NCI-H1694 treated with DMSO at 0.1 percent for 48 hours (cell line): Measurements from ENCODE around the gene PANX2.
A peak's percentile ranks its signal among the peaks of the same experiment; 100 is the strongest.
"Not testable (repeated sequence)": the region's sequence is repeated elsewhere in the genome, so short reads cannot be mapped to it uniquely, and the experiment has no call there.

Experiments
- DNase-seq: peaks from one replicate; lab custom pipeline; 2025; lab: John Stamatoyannopoulos, UW

The PANX2 gene

DNA sequence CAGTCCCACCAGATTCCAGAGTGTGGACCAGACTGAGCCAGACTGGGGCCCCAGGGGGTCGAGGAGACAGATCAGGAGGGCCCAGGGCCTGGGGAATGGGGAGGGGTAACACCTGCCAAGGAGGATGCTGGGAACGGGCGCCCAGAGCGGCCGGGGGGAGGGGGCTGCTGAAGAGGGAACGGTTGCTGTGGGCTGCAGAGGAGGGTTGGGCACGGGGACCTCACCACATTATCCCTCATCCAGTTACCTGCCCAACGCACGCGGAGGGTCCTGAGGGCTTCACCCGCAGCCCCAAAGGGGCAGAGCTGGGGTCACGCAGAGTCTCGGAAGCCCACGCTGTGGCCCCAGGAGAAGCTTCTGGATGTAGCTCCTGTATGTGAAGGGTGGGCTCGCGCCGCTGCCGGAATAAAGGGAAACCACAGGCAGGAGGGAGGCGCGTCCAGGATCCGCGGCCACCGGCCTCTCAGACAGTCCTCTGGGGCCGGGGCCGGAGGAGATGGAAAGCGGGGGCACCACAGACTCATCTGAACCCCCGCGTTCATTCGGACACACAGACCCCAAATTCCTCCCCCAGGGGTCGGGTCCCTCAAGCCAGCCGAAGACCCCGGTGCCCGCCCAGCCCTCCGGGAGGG is 29.4 kb downstream of the PANX2 start:
- no peak for DNase-seq

DNA sequence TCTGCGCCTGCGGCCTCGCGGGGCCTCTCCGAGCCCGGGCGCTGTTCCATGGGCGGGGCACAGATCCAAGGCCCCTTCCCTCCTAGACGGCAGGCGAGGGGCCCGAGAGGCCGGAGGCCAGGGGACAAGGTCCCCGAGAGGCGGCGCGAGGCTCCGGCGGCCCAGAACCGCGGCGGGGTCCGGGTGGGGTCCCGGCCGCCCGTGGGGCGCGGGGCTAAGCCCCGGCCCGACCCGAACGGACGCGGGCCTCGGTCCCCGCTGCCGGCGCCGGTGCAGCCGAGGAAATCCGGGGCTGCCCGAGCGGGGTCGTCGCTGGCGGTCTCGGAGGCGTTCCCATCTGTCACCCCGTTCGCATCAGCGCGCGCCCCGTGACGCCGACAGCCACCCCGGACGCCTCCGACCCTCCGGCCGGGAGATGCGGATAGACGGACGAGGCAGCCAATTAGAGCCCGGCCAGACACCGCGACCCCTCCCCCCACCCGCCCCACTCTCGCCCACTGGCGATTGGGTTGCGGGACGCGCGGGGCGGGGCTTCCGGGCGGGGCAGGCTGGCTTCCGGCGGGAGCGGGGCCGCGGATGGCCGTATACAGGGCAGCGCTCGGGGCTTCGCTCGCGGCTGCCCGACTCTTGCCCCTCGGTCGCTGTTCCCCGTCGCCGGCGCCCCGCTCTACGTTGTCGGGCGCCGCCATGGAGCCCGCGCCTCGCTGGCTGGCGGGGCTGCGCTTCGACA is 30.1 kb downstream of the PANX2 start, which contains the start of gene SELENOO:
Gene SELENOO (plus strand): TSS at position 551 of the 730 bp plus-strand sequence. CDS start 26 bp downstream, at position 577.
- peak; percentile 77 for DNase-seq

DNA sequence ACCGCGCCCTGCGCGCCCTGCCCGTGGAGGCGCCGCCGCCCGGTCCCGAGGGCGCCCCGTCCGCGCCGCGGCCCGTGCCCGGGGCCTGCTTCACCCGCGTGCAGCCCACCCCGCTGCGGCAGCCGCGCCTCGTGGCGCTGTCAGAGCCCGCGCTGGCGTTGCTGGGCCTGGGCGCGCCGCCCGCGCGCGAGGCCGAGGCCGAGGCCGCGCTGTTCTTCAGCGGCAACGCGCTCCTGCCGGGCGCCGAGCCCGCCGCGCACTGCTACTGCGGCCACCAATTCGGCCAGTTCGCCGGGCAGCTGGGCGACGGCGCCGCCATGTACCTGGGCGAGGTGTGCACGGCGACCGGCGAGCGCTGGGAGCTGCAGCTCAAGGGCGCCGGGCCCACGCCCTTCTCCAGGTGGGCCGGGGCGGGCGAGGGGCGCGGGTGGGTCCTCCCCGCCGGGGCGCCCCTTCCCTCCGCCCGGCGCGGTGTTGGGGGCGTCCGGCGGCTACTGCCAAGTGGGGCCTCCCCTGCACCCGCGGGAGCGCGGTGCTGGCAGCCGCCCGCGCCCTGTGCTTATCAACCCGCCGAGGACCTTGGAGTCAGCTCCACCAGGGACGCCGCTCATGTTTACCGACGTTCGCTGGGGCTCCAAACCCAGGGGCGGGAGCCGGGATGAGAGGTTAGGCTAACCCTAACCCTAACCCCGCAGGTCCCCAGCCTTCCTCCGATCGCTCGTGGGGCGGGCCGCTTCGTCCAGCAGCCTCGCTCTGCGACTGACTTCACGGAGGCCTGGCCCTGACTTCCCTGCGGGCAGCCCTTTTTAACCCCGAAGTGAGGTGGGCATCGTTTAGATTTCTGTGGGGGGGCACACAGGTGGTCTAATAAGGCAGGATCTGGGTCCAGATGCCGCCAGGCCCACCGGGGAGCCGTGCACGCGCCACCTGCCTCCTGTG is 30.9 kb downstream of the PANX2 start:
- DNase-seq = no peak

DNA sequence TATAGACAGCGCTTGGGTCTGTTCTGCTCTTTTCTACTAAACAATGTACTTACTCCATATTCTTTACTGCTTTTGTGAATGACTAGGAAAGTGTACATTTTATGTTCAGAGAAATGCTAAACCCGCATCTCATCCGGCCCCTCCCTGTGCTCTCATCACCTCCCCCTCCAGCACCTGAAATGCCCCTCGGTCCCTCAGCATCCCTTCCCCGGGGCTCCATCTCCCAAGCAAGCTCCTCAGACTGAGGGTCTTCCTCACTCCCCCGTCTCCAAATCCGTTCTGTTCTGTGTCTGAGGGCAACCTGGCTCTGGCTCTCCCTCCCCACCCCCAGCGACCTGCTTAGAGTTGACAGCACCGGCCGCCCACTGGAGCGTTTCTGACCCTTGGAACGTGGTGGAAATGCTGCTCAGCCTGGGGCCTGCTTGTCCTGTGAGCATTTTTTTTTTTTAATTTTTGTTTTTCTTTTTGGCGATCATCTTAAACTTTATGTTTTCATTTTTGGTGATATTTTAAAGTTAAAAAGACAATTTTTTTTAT is 31.7 kb downstream of the PANX2 start:
- no peak for DNase-seq

DNA sequence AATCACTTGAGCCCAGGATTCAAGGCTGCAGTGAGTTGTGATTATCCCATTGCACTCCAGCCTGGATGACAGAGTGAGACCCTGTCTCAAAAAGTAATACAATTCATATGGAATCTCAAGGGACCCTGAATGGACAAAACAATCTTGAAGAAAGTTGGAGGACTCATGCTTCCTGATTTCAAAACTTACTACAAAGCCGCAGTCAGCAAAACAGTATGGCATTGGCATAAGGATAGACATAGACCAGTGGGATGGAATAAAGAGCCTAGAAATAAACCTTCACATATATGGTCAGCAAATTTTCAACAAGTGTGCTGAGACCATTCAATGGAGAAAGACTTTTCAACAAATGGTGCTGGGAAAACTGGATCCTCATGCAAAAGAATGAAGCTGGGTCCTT is 32.8 kb downstream of the PANX2 start:
- no peak for DNase-seq

DNA sequence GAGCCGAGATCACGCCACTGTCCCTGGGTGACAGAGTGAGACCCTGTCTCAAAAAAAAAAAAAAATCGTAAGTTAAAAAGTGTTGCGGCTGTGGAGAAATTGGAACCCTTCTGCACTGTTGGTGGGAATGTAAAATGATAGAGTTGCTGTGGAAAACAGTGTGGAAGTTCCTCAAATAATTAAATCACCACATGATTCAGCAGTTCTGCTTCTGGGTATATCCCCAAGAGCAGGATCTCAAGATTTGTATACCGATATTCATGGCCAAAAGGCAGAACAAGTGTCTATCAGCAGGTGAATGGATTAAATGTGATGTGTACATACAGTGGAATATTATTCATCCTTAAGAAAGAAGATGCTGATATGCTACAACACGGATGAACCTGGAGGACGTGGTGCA is 34.0 kb downstream of the PANX2 start:
- no peak for DNase-seq

DNA sequence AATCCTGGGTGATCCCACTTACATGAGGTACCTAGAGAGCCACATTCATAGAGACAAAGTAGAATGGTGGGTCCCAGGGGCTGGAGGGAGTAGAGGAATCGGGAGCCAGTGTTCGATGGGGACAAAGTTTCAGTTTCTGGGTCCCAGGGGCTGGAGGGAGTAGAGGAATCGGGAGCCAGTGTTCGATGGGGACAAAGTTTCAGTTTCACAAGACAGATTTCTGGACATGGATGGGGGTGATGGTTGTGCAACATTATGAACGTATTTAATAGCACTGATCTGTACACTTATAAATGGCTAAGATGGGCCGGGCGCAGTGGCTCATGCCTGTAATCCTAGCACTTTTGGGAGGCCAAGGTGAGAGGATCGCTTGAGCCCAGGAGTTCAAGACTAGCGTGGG is 34.5 kb downstream of the PANX2 start:
- not testable (repeated sequence) for DNase-seq

DNA sequence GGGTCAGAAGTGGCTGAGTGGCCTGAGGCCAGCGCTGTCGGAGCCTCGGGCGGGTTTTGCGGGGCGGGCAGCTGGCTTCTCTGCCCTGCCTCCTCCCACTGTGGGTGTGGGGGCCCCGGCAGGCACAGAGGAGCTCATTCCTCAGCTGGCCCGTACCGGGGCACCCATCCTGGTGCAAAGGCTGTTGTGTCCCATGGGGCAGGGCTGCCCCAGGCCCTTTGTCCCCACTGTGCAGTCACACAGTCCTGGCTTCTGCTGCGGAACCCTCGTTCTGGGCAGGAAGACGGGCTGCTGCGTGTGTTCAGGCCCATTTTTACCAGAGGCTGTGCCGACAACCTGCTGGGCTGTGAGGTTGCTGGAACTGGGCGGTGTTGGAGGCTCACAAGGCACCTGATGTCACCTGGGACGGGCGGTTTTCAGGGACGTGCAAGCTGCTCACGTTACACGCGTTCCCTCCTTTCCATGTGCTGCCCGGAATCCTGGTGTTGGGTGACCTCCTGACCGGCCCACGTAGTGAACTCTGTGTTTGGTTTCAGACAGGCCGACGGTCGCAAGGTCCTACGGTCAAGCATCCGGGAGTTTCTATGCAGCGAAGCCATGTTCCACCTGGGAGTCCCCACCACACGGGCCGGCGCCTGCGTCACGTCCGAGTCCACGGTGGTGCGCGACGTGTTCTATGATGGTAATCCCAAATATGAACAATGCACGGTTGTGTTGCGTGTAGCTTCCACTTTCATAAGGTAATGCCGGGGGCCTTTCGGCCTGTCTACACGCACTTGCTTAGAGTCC is 35.4 kb downstream of the PANX2 start:
- no peak for DNase-seq

DNA sequence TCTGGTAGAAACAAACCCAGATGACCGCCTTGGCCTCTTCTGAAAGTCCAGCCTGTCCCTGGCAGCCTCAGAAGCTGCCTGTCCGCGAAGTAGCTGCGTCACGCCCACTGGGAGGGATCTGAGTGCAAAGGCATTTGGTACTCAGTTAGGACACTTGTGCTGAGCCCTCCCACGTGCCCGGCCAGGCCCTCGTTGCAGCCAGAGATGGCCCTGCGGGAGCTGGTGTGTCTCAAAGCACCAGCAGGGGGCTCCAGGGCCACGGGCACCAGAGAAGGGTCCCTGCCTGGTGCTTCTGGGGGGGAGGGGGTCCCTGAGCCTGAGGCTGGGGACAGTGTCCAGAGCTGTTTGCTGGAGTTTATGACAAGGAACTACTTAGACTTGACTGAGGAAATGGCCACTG is 36.1 kb downstream of the PANX2 start:
- DNase-seq = peak; percentile 30

DNA sequence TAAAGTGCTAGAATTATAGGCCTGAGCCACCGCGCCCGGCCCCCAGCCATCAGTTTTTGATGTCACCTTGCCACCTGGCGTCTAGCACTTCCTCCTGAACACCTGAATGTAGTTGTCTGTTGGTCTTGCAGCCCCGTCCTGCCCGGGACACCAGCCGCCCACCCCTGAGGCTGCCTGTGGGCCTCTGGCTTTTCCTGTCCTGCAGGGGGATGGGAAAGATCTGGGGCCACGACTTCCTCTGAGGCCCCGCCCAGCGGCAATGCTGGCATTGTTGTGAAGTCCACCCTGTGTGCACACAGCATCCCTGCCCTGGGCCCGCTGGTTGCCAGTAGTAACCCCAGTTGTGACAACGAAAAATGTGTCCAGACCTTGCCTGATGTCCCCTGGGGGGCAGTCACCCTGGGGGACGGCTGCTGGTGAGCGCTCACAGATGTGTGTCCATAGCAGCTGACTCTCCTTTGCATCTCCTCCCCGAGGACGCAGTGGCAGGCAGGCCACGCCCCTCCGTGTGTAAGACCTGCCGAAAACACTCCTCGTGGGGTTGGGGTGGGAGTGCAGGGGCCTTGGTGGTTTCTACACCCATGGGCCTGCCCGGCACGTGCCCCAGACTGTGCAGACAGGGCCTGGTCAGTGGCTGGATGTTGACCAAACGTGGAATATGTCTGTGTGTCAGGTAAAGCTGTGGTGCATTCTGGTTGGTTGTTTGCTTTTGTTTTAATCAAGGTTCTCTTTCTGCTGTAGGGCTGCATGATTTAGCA is 37.0 kb downstream of the PANX2 start:
- DNase-seq = no peak

DNA sequence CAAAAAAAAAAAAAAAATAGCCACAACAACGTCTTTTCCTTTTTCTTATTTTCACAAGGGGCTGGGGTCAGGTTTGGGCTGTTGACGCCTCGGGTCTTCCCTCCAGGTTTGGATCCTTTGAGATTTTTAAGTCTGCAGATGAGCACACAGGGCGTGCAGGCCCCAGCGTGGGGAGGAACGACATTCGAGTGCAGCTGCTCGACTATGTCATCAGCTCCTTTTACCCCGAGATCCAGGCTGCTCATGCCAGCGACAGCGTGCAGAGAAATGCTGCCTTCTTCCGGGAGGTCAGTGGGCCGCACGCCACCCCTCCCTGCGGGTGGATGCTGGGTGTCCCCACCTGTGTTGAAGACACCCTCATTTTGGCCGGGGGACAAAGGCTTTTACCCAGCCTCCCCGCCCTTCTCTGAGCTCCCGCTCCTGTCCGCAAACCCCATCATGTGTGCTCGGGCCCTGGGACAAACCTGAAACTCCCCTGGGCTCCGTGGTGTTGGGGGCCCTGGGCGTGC is 38.0 kb downstream of the PANX2 start:
- no peak for DNase-seq

DNA sequence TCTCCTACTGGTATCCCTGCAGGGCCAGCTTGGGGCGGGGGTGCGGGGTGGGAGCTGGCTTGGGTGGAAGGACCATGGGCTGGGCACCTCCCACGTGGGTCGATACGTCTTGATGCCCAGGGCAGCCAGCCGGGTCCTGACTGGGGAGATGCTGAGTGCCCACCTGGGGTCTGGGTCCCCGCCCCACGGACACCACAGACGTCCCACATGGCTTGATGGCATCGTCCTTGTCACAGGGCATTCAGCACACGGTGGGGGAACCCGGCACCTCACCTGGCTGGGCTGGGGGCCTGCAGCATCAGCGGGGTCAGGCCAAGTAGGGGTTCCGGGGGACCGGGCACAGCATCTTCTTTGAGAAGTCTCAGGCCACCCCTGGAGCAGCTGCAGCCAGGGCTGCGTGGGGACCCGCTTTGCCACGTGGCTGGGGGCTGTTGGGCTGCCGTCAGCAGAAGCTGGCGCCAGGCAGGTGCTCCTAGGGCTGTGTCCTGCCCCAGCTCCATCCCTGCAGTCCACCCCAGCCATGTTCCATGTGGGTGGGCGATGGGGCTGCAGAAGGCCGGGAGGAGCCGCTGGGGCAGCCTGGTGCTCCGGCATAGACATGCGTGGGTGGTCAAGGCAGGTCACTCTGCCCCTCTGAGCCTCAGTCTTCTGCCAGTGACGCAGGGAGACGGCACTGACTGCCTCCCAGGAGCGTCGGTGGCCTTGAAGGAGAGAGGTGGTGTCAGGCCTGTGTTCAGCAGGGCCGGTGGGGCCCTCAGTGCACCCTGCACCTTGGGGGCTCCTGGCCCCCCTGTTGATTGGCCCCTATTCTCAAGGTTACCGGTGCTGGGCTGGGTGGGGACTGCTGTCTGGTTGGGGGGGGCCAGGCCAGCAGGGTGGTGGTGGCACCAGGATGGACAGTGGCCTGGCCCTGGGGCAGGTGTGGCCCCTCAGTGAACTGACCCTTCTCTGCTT is 38.7 kb downstream of the PANX2 start:
- DNase-seq = no peak

DNA sequence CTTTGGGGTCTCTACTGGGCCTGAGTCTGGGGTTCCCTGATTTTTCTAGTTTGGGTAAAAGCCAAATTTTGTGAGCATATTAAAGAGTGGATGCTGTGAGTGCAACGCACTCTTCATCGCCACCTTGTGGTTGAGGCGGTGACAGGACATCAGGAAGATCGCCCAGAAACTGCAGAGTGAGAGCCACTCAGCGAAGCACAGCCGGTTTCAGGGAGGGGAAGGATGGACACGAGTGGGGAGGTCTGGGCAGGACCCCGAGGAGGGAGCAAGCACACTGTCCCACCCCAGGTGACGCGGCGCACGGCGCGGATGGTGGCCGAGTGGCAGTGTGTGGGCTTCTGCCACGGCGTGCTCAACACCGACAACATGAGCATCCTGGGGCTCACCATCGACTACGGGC is 39.4 kb downstream of the PANX2 start:
- peak; percentile 52 for DNase-seq

DNA sequence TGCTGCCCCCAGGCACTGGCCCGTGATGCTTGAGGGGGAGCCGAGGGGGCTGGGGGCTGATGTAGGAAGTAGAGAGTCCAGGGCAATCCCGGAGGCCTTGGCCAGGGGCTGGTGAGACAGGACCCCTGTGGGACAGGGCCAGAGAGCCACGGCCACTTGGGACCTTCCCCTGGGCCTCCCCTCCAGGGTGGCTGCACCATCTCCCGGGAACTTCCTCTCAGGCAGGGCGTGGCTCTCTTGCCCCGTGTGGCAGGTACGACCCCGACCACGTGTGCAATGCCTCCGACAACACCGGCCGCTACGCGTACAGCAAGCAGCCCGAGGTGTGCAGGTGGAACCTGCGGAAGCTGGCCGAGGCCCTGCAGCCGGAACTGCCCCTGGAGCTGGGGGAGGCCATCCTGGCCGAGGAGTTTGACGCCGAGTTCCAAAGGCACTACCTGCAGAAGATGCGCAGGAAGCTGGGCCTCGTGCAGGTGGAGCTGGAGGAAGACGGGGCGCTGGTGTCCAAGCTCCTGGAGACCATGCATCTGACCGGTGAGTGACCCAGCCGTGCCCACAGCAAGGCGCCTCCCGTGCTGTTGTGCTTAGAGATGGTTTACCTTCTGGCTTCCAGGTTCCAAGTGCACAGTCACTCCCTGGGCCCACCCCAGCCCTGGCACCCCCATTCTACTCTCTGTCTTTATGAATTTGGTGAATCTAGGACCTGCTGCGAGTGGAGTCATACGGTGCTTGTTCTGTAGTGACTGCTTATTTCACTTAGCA is 40.0 kb downstream of the PANX2 start:
- DNase-seq = no peak

DNA sequence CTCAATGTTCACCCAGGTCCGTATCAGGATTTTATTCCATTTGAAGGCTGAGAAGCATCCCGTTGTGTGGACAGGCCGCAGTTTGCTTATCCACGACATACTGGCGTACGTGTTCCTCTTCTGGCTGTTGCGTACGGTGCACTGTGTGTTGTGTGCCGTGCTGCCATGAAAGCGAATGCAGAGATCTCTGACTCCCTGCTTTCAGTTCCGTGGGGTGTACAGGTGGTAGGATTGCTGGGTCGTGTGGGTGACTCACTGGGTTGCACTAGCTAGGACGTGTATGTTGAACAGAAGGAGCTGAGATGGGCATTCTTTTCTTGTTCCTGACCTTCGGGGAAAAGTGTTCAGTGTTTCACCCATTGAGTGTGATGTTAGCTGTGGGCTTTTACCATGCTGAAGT is 40.6 kb downstream of the PANX2 start:
- DNase-seq = no peak

DNA sequence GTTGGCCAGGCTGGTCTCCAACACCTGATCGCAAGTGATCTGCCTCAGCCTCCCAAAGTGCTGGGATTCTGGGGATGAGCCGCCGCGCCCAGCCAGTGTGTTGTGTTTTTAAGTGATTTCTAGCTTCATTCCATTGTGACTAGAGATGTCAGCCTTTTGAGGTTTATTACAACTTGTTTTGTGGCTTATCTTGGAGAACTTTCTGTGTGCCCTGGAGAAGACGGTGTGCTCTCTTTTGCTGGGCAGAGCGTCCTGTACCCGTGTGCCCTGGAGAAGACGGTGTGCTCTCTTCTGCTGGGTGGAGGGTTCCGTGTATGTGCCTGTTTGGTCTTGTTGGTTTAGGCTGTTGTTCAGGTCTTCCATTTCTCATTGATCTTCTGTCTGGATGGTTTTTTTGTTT is 42.7 kb downstream of the PANX2 start:
- no peak for DNase-seq

DNA sequence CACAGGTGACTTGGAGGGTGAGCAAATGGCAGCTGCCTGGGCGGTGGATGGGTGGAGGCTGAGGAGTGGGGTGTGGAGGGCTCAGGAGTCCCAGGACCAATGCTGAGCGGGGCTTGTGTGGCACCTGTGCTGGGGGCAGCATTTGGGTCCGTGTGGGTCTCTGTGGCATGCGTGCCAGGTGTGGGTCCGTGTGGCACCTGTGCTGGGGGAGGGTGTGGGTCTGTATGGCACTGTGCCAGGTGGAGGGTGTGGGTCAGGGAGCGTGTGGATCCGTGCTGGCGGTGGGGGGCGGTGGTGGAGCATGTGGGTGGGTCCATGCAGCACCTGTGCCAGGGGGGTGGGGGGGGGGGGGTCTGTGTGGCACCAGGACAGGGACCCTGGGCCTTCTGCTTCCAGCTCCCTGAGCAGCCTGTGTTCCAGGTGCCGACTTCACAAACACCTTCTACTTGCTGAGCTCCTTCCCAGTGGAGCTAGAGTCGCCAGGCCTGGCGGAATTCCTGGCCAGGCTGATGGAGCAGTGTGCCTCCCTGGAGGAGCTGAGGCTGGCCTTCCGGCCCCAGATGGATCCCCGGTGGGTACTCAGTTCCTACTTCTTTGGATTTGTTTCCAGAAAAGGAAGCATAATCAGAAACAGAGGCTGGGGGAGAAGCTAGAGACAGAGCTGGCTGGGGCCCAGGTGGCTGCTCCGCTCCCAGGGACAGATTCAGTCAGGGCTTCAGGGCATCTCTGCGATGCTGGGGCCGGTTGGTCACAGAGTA is 44.9 kb downstream of the PANX2 start:
- no peak for DNase-seq
